Ascending aorta (tissue), 2 donors: Measurements from ENCODE around the gene EXOC3L1. TPM values are rescaled to one million over a fixed set of nuclear protein-coding genes. Genes with fewer than 3 reads are reported as not detected.

Source experiments
- DNase-seq, 2 donors: peaks; one replicate each; pipeline ENCODE4 v3.0.0-alpha.2; 2019; ENCODE audit warnings: low spot score in 2 of 2
- H3K27ac ChIP-seq, 2 donors: fragments of 200-600 bp; sonication (generic); one replicate each; pipeline ENCODE4 v1.5.1; 2016 to 2017; ENCODE audit warnings: mild to moderate bottlenecking in 1 of 2
- H3K27me3 ChIP-seq: fragments of 200-600 bp; sonication (generic); one replicate; pipeline ENCODE4 v1.5.1; 2017
- H3K36me3 ChIP-seq, 2 donors: fragments of 200-600 bp; sonication (generic); one replicate each; pipeline ENCODE4 v1.5.1; 2016
- H3K4me1 ChIP-seq, 2 donors: fragments of 200-600 bp; sonication (generic); one replicate each; pipeline ENCODE4 v1.5.1; 2016 to 2017; ENCODE audit warnings: mild to moderate bottlenecking in 1 of 2
- H3K4me3 ChIP-seq, 2 donors: fragments of 200-600 bp; sonication (generic); one replicate each; pipeline ENCODE4 v1.5.1; 2016 to 2017; ENCODE audit warnings: mild to moderate bottlenecking in 1 of 2
- H3K9me3 ChIP-seq, 2 donors: fragments of 200-600 bp; sonication (generic); one replicate each; pipeline ENCODE4 v1.5.1; 2016
- CTCF ChIP-seq, 3 experiments: fragments of 200-600 bp in 2 of 3; fragments of 450-650 bp in 1 of 3; sonication (generic) in 2 of 3; IDR thresholded peaks; one replicate each; pipeline ENCODE4 v1.5.1; 2016 to 2019; ENCODE audit warnings: antibody characterized with exemption in 3 of 3, mild to moderate bottlenecking in 1 of 3, moderate library complexity in 1 of 3
- intact Hi-C: fragments of 100-400 bp; cut with DNase I; formaldehyde crosslinking; loops from one replicate; pipeline ENCODE4 v1.15.1; 2023
- total RNA-seq: library from RNA; depleted of rRNA; stranded (reverse); fragments of >200 nt; gene quantifications from one replicate; pipeline ENCODE4 v1.1.0, GENCODE V29; 2016

EXOC3L1 gene
- total RNA-seq, 1 donor from 2014 or later: 11.2 TPM

DNA sequence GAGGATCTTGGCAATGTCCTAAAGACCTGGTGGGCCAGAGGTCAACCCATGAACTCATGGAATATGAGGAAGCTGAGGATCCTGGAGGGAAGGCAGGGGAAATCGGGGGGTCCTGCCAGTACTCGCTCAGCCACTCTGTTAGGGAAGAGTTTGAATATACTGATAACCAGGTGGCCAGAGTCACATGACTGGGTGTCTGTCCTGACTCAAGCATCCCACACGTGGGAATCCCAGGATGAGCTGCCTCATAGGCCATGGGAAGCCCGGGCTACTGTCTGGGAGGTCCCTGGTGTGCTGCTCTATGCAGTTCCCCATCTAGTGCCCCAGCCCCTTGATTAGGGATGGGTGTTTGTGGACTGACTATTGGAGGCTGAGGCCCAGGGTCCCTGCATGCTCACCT, 1.6 kb downstream of the EXOC3L1 start:
- no peak for DNase-seq
- intact Hi-C loops: loop anchor here (5.0 kb wide), 1 partner anchor 36 kb away; the partner anchor contains the start of gene B3GNT9
- no peaks in the 10 kb centered on the region for H3K9me3 ChIP-seq
- peaks cover 23 to 25% of the 10 kb centered on the region in 2 donors for H3K4me1 ChIP-seq
- no peak for TF ChIP-seq CTCF (IDR thresholded peaks at IDR 0.05)
- no peak overlapping the region for H3K27ac ChIP-seq
- H3K4me3 ChIP-seq: no peak overlapping the region
- no peaks in the 10 kb centered on the region for H3K36me3 ChIP-seq
- no peaks in the 10 kb centered on the region for H3K27me3 ChIP-seq

DNA sequence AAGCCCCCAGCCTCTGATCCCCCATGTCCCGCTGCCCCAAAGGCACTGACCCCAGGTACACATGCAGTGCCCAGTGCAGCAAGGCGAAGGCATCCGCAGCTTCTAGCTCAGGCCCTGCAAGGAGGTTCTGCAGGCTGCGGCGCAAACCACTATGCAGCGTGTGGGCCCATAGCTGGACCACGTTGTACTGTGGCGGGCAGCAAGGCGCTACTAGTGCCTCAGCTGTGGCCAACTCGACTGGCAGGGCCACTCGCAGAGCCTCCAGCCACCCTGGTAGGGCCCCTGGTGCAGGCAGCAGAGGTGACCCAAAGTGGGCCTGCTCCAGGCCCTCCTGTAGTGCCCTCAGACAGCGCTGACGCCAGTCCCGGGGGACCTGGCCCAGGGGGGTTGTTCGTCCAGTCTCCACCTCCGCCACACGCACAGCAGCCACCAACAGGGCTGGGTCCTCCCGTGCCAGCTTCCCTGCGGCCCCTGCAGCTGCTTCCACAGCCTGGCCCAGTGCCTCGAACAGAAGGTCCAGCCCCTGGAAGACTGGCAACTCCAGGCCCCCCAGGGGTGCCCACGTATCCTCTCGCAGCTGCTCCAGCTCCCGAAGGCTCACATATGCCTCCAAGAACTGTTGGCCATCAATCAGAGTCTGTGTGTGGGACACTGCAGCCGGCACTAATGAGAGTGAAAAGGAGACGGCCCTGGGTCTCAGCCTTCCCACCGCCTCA, 2.6 kb downstream of the EXOC3L1 start:
- Histone ChIP-seq H3K9me3 (no peaks in the 10 kb centered on the region), H3K4me1 (peaks cover 15 to 20% of the 10 kb centered on the region in 2 donors), H3K36me3 (no peaks in the 10 kb centered on the region), H3K4me3 (no peak overlapping the region), H3K27ac (no peak overlapping the region), H3K27me3 (no peaks in the 10 kb centered on the region)
- no peak for DNase-seq
- intact Hi-C loops: loop anchor here (5.0 kb wide), 1 partner anchor 35 kb away; the partner anchor contains the start of gene B3GNT9
- no peak for TF ChIP-seq CTCF (IDR thresholded peaks at IDR 0.05)

GRCh38 chr16:67186550-67186950, 3.4 kb downstream of the EXOC3L1 start:
- no peaks in the 10 kb centered on the region for H3K36me3 ChIP-seq
- H3K4me3 ChIP-seq: no peak overlapping the region
- TF ChIP-seq CTCF (IDR thresholded peaks at IDR 0.05): no peak
- intact Hi-C loops: loop anchor here (5.0 kb wide), 1 partner anchor 34 kb away; the partner anchor contains the start of gene B3GNT9
- no peaks in the 10 kb centered on the region for H3K9me3 ChIP-seq
- H3K4me1 ChIP-seq: peaks cover 15 to 20% of the 10 kb centered on the region in 2 donors
- H3K27me3 ChIP-seq: no peaks in the 10 kb centered on the region
- no peak overlapping the region for H3K27ac ChIP-seq
- DNase-seq: no peak

DNA sequence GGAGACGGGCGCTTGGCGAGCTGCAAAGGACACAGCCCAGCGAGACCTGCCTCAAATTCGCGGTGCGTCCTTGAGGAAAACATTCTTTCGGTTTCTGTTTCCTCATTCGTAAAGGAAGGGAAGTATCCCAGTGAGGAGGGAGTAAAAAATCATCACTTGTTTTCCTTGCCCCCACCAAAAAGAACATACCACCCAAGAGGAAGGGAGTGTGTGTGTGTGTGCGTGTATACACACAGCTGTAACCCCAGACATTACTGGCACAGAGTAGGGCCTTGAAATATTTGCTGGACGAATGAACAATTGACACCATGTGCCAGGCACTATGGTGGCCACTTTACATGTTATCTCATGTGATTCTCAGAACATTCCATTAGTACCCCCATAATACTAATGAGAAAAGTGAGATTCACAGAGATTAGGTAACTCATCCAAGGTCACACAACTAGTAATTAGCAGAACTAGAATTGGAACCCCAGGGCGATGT, 4.2 kb downstream of the EXOC3L1 start:
- no peak for DNase-seq
- TF ChIP-seq CTCF (IDR thresholded peaks at IDR 0.05): no peak
- H3K36me3 ChIP-seq: no peaks in the 10 kb centered on the region
- H3K4me1 ChIP-seq: peaks cover 15 to 20% of the 10 kb centered on the region in 2 donors
- H3K27me3 ChIP-seq: no peaks in the 10 kb centered on the region
- intact Hi-C loops: loop anchor here (1.0 to 5.0 kb wide), 3 partner anchors 33 to 231 kb away; partner anchors contain the start of gene B3GNT9
- no peaks in the 10 kb centered on the region for H3K9me3 ChIP-seq
- H3K4me3 ChIP-seq: peak overlapping the region; percentile 20 to 74
- H3K27ac ChIP-seq: no peak overlapping the region

DNA sequence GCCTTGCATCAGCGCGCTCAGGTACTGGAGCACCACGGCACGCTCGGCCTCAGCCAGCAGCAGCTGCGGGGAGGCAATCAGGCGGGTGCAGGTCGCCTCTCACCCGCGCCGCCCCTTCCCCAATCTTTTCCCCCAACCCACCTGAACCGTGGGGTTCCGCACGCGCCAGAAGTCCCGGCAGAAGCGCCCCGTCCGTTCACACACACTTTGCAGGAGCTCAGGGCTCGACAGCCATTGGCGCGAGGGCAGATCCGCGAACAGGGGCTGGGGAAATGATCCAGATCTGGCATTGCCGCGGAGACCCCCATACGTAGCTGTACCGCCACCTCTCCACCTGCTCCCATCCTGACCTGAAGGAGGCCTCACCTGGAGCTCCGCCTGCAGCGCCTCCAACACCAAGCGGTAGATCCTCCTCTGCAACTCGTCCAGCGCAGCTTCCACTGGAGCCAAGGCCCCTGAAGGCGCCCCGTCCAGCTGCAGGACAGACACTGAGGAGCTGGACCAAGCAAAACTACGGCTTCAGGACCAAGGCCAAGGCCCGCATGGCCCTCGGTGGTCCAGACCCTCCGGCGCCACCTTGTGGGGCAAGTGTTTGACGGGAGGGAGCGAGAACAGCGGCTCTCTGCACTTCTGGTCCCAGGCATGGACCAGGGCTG, 4.8 kb downstream of the EXOC3L1 start:
- TF ChIP-seq CTCF (IDR thresholded peaks at IDR 0.05): peak; percentile 80 to 90 (median 85)
- DNase-seq: peak; percentile 62 to 97
- Histone ChIP-seq H3K4me3 (peak overlapping the region; percentile 74 to 76), H3K27me3 (no peaks in the 10 kb centered on the region), H3K4me1 (peaks cover 15 to 20% of the 10 kb centered on the region in 2 donors), H3K9me3 (no peaks in the 10 kb centered on the region), H3K27ac (no peak overlapping the region), H3K36me3 (no peaks in the 10 kb centered on the region)
- intact Hi-C loops: loop anchor here (1.0 to 5.0 kb wide), 4 partner anchors 22 to 230 kb away; partner anchors contain the start of gene B3GNT9
